Measurements from ENCODE around the gene SLC7A14. TPM values are rescaled to one million over a fixed set of nuclear protein-coding genes. Genes with fewer than 3 reads are reported as not detected.

Gene SLC7A14
- total RNA-seq: 3.0 and 11.8 TPM in 2 replicates

GRCh38 chr3:170585937-170586310 is at the start of gene SLC7A14:
Gene SLC7A14, minus strand, starts transcription at chr3:170586075. Its CDS starts 59,139 bp downstream, at chr3:170526936.
- DNase-seq (ENCODE audit: low read depth, low spot score): no peak

DNA sequence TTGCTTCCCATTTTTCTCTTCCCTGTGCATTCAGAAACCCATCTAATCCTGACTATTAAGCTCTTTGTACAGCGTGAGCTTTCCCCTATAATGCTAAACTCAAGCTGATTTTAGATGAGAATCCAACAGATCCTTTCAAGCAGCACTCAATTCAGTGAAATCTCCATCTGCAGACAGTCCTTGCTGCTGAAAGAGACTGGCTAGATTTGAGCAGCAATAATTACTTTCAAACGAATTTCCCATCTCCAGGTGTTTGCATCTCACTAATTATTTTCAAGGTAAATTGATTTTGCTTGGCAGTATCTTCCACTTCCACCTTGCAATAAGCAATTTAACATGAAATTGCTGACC is 49.5 kb upstream of the SLC7A14 start:
- no peak for DNase-seq (ENCODE audit: low read depth, low spot score)

DNA sequence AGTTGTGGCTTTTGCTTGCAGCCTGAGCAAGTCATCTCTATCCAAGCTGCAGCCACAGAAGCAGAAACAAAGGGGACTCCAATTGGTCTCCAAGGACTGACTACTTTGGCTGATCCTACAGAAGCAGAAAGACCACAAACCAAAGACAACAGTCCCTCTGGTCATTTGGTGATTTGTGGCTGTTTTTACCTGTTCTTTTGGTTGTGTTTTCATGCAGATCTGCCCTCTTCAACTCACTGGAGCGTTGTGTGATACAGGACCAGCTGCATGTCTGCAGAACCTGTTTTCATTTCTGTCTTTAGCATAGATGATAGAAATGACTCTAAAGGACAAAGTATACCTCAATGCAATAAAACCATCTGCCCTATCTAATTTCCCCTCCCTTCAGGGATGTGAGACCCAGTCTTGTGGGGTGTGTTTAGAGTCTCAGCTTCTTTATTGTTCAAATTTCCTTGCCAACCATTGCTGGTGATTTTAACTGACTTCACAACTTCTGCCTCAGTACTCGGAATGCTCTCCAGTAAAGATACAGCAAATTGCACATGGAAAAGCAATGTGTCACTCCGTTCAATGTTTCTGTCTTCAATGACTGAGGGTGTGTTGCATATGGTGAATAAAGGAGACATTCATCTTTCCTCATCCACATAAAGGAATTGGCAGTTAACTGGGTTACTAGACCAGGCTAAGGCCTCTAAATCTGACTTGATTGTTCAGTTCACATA is 48.9 kb upstream of the SLC7A14 start:
- DNase-seq (ENCODE audit: low read depth, low spot score): no peak

- no peak for DNase-seq (ENCODE audit: low read depth, low spot score)
Measured at GRCh38 chr3:170633573-170633972, 47.7 kb upstream of the SLC7A14 start.

GRCh38 chr3:170632780-170633179 is 46.9 kb upstream of the SLC7A14 start:
- no peak for DNase-seq (ENCODE audit: low read depth, low spot score)

GRCh38 chr3:170631755-170632488 is 46.0 kb upstream of the SLC7A14 start:
- DNase-seq (ENCODE audit: low read depth, low spot score): no peak

- DNase-seq (ENCODE audit: low read depth, low spot score): no peak
Measured at GRCh38 chr3:170623524-170623923, 37.6 kb upstream of the SLC7A14 start.

- DNase-seq (ENCODE audit: low read depth, low spot score): no peak
Measured at GRCh38 chr3:170622369-170623159, 36.7 kb upstream of the SLC7A14 start.

DNA sequence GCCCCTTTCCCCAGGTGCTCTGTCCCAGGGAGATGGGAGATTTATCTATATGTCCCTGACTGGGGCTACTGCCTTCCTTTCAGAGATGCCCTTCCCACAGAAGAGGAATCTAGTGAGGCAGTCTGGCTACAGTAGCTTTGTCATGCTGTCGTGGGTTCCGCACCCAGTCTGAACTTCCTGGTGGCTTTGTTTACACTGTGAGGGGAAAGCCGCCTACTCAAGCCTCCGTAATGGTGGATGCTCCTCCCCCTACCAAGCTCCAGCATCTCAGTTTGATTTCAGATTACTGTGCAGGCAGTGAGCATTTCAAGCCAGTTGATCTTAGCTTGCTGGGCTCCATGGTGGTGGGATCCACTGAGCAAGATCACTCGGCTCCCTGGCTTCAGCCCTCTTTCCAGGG is 35.4 kb upstream of the SLC7A14 start:
- DNase-seq (ENCODE audit: low read depth, low spot score): no peak

DNA sequence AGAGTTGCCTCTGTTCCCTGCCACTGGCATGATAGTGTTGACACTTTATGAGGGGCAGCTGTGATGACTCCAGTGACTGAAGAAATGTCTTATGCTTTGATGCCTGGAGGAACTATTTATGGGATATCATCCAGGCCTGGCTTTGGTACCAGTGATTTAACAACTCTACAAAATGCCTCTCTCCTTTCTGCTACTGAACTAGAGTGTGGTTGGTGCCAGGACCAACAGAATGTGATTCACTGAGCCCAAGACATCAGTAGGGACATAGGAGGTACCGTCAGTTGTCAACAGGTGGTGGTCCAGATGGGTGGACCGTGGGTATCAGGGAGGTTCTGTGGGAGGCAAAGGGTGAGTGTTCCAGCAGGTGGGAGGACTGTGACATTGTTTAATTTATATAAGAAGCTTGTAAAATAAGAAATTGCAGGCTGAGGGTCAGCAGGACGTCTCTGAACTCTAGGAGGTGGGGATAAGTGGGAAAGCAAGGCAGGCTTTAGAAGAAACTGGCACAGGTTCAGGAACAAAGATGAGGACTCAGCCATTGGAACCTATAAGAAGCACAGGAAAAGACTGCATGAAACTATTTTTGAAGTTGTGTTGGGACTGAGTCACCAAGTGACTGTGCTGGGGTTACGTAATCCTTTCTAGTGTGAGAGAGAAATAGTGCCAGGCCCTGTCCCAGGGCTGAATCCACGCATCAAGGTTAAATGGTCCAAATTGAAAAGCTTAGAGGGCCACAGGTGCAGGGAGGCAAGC is 28.5 kb upstream of the SLC7A14 start:
- peak; percentile 63 for DNase-seq (ENCODE audit: low read depth, low spot score)

DNA sequence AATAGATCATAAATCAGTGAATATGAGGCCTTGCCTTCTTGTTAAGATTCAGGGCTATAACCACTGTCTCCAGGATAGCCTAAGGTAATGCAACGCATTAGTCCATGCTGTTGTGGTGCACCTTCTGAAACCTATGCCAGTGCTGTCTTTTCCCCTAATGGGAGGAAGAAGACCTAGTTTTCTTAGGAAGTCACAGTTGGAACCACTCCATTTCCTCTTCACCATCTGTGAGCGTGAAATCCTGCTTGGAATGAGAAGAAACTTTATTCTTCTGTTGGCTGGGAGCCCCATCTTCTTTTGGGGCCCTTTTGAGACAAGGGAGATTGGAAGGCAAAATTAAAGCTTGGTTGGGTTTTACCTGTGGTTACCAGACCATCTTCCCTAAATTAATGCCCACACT is 25.9 kb upstream of the SLC7A14 start:
- no peak for DNase-seq (ENCODE audit: low read depth, low spot score)

DNA sequence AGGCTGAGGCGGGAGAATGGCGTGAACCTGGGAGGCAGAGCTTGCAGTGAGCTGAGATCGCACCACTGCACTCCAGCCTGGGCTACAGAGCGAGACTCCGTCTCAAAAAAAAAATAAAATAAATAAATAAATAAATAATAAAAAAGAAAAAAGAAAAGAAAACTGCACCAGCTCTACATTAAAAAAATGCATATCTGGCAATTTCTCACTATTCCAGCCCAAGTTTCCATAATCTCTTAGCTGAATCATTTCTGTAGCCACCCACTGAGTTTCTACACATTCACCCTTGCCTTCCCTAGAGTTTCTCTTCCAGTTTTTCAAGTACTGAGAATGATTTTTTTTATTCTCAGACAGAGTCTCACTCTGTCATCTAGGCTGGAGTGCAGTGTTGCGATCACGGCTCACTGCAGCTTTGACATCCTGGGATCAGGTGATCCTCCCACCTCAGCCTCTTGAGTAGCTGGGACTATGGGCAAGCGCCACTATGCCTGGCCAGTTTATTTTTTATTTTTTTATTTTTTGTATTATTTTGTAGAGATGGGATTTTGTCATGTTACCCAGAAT is 24.5 kb upstream of the SLC7A14 start:
- no peak for DNase-seq (ENCODE audit: low read depth, low spot score)

GRCh38 chr3:170608475-170608874 is 22.6 kb upstream of the SLC7A14 start:
- DNase-seq (ENCODE audit: low read depth, low spot score): no peak

- DNase-seq (ENCODE audit: low read depth, low spot score): no peak
Measured at GRCh38 chr3:170606675-170607074, 20.8 kb upstream of the SLC7A14 start.

DNA sequence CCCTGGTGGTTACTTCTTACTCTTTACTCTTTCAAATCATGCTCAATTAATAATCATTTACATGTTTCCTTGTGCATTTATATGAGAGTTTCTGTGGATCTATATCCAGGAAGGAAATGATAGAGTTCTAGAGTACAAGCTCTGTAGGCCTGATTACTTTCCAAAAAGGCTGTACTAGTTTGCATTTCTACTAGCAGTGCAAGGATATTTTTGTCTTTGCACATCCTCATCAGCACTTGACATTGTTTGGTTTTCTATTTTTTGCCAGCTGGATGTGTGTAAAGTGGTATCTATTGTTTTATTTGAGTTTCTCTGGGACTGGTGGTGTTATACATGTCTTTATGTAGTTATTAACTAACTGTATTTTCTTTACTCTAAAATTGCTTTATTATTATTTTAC is 19.6 kb upstream of the SLC7A14 start:
- DNase-seq (ENCODE audit: low read depth, low spot score): no peak

- no peak for DNase-seq (ENCODE audit: low read depth, low spot score)
Measured at GRCh38 chr3:170603770-170604510, 18.1 kb upstream of the SLC7A14 start.

DNA sequence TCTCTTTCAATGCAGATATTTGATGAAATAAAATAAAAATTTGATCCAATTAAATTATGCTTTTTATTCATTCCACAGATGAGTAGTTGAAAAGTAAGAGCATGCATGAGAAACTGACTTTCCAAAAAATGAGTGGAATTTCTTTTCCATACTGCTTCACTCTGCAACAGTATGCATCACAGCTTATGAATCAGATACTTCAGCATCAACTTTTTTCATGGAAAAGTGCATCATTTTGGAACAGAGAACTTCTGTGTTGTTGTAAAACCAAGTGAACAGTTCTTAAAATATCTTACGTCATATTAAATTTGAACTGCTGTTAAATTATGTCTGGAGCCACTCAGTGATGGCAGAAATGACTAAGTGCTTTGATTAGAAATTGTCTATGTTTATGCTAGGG is 16.7 kb upstream of the SLC7A14 start:
- no peak for DNase-seq (ENCODE audit: low read depth, low spot score)

DNA sequence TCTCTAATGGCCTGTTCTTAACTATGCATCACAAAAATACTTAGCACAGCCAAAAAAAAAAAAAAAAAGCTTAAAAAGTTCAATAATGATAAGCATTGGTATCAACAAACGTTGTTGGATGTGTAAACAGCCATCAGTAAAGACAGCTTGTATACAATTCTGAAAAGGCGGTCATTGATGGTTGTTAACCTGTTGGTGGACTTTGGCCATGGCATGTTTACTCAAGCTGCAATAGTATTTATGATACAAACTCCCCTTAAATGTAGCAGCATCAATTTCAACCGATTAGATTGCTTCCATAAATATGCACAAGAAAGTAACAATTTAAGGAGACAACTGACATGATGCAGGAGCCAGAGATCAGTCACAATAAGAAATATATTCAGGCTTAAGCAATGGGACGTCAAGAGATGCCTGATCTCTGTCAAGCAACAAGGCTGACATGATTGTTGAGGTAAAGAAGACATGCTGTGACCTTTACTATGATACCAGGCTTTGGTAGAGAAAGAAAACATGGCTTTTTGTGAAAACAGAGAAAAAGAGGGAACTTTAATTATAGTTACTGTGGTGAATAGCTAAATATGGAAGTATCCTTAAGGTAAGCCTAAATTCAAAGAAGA is 14.2 kb upstream of the SLC7A14 start:
- no peak for DNase-seq (ENCODE audit: low read depth, low spot score)

DNA sequence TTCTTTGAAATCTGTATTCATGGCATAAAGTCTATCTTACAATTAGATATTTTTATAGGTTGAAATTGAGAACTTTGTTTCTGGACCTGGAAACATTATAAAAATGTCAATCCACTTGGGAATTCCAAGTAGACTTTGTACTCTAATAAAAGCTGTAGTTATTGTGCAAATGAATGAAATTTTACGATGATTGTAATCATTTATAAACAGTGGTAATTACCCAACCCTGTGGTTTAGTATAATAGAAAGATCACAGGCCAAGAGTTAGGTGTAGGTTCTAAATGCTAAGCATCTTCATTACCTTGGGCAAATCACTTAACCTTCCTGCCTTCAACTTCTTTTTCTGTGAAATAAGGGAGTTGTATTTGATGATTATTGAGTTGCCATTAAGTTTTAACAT is 13.2 kb upstream of the SLC7A14 start:
- no peak for DNase-seq (ENCODE audit: low read depth, low spot score)

GRCh38 chr3:170598091-170598502 is 12.2 kb upstream of the SLC7A14 start:
- no peak for DNase-seq (ENCODE audit: low read depth, low spot score)

Measured in pulmonary artery endothelial cell (primary cell).